CD4-positive, alpha-beta T cell treated with Interleukin-4 for 4 hours (primary cell): ENCODE data around the gene TBRG1.

Experiments
- DNase-seq: peaks from one replicate; pipeline ENCODE4 v3.0.0-alpha.2; 2020

Gene TBRG1

DNA sequence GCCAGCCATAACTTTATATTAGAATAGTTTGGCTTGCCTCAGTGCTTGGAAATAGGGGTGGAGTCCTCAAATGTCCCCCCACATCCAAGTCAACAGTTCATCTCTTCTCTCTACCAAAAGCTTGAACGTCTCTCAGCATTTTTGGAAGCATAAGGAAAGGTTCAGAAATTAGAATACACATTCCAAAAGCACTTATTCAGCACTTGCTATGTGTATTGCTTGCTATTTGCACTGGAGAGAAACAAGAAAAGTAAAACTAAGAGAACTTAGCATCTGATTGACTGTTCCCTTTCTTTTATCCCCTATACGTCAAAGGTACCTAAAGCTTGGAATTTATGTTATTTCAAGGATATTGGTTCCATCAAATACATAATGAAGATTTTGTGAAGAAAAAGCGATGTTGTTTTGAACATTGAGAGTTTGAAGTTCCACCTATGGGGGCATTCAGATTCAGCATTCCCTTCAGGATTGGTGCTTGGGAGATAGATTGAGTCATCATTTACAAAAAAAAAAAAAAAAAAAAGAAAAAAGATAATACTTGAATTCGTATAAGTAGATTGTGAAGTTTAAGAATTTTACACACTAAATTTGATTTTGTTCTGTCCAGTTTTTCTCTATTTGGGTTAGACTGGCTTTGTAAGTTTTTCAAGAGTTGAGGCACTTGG is 1.3 kb downstream of the TBRG1 start:
- no peak for DNase-seq

DNA sequence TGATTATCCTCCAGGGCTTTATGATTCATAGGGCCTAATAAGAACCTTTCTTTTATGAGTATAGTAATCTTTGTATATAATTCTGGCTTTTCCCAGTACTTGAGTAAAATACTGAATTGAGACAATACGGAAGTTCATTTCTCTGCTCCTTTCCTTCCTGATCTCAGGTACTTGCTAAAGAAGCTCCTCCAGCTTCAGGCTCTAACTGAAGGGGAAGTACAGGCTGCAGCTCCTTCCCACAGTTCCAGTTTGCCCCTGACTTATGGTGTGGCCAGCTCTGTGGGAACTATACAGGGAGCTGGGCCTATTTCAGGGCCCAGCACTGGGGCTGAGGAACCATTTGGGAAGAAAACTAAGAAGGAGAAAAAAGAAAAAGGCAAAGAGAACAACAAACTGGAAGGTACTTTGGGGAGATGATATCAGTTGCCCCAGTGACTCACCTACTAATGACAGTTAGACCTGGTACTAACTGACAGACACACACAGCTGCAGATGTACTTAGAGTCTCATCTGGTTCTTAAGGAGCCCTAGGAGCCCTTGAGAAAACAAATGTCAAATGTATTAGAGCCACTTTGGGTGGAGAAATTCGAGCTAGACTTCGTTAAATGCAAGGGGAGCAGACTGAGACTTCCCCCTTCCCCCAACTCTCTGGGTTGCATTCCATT is 3.0 kb downstream of the TBRG1 start:
- DNase-seq = no peak

DNA sequence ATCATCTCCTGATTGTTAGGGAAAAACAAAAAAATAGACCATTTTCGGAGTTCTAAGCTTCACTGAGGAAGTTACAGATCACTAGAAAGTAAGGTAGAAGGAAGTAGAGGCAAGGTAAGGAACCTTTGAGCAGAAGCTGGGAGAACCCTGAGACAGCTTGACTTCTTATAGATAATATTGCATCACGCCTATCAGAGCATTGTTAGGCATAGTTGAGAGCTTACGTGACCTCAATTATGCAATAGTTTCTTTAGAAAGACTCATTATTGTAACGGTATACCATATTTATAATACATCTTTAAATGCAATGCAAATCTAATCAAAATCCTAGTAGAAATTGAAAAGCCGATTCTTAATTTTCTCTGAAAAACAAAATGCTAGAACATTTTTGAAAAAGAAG is 4.9 kb downstream of the TBRG1 start:
- DNase-seq = no peak

DNA sequence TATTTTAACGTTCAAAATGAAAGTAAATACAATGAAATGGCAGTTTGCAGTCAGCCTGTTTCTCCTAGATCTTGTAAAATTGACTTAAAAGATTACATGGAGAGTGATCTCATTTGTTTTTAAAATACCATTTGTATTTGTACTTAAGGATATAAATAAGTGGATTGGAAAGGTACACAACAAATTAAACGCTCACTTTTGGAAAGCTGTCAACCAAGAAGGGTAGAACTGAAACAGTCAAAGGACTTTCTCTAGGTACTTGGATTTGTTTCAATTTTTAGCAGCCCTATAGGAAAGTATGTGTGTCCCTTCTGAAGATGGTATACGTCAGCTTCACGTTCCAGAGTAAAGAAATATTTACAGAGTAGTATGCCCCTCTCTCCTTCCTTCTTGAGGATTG is 7.3 kb downstream of the TBRG1 start:
- no peak for DNase-seq

DNA sequence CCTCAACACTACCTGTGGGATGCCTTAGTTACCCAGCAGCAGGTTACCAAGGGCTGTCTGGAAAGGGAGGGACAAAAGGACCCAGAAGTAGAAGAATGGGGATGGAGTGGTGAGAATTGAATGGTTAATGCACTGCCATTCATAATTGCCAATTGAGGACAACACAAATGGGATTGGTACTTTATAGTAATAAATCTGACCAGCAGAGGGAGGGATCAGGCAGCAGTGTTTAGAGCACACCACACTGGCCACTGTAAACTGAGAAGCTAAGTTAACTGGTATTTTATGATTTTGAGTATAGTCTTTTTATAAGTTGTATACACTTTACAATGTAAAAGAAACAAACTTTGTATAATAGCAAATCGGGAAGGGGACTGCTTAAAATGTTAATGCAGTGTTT is 10.7 kb downstream of the TBRG1 start:
- DNase-seq = no peak

DNA sequence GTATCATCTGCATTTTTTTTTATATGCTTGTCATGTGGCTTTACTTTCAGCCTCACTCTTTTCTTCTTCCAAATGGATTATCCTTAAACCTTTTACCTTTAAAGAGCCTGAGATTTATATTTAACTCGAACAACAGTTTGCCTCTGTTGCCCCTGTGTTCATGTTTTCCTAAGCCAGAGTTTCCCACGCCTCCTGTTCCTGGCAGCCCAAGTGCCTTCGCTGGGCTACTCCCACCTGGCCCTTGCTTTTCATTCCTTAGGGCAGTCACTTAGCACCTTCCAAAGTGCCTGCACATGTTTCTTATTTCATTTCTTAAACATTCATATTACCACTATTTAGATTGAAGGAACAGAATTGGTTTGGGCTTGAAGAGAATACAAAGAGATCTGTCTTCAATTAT is 13.3 kb downstream of the TBRG1 start:
- no peak for DNase-seq

DNA sequence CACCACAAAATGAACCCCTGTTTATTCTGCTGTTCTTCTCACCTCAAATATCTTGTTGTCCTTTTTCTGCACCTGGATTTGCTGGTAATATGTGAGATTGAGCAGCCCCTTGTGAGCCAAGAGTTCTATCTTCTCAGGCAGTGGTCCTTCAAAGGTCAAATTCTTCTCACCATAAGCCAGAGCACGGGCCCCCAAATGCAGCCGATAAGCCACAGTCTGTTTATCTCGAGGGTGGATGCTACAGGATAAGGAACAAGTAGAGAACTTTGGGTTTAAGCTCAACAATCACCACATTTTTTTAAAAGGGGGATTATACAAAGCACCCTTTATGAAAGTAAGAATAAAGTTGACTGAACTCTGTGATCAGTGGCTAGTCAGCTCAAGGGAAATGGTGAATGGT is 15.8 kb downstream of the TBRG1 start:
- DNase-seq = no peak

DNA sequence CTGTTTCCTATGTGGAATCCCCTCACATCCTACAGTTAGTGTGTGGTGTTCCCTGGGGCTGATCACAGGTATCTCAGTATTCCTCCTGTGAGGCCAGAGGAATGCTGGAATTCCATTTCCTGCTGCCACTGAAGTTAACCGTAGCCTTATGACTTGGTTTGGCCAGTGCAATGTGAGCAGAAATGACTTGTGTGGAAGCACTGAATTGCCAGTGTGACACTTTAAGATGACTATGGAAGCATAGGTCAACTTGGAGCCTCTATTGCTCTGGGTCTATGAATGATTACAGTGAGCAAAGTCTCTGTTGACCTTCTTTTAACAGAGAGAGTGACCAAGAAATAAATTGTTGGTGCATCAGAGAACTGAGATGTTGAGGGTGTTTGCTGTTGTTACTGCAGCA is 16.5 kb downstream of the TBRG1 start:
- DNase-seq = no peak

DNA sequence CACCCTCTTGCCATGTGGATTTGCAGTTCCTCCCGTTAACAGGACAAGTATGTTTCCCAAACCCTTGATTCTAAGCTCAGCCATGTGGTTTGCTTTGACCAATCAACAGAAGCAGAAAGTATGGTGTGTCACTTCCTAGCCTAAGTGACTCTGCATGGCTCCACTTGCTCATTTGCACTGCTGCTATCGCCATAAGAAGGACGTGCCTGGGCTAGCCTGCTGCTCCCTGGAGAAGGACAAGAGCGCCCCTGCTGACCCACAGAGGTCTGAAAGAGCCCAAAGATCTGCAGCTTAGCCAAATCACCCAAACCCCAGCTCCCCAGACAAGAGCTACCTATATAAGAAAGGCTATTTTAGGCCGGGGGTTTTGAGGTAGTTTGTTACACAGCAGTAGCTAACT is 18.0 kb downstream of the TBRG1 start:
- DNase-seq = no peak

DNA sequence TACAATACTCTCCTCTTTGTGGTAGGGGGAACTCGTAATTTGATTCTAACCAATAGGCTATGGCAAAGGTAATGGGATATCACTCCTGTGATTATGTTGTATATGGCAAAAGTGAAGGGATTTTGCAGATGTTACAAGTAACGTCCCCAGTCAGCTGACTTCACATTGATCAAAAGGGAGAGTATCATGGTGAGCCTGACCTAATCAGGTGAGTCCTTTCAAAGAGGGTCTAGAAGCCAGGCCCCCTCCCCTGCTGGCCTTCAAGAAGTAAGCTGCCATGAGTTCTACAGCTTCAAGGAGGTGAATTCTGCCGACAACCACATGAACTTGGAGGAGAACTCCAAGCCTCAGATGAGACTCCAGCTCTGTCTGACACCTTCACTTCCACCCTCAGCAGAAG is 20.0 kb downstream of the TBRG1 start:
- DNase-seq = no peak

DNA sequence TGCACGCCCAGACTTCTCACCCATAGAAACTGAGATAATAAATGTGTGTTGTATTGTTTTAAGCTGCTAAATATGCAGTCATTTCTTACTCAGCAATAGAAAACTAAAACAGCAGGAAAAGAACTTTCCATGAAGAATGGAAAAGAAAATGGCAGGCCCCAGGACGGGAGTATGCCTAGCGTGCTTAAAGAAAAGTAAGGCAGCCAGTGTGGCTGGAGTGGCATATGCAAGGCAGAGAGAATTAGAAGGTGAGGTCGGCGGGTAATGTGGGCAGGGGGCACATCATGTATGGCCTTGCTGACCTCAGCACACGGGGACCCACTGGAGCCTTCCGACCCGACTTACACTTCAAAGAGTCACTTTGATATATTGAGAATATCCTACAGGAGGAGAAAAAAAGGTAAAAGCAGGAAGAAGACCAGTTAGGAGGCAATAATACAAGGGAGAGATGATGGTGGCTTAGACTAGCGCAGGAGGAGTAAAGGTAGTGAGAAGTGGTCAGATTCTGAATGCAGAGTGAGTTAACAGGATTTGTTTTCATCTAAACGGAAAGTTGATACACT is 20.5 kb downstream of the TBRG1 start:
- no peak for DNase-seq

DNA sequence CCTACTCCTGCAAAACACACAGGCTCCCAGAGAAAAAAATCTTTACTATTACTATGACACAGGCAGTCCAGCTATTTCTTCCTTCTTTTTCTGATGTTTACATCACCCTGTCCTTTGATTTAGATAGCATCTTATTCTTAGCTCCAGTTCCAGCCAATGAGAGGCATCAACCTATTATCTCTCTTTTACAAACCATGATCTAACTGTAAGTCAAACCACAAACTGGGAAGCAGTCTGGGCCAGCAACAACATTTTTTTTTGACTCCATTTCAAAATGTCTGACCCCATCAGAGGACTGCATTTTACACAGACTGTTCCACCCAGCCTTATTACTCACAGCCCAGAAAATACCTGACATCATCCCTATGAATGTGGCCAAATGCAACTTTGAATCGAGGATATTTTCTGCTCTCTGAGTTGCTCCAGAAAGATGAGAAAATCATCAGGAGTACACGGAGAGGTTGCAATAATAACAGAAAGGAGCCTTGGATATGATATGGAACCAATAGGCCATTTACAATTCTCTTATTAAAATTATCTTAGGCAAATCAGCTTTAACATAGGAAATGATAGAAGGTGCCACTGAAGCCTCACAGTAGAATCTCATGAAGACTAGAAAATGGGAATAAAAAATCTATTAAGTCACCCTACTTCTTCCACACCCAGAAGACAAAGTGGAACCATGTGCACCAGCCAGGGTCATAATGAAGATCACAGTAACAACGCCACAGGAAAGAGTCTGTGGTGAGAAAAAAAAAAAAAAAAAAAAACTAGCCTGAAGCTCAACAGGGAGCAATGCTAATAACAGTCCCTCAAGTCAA is 21.2 kb downstream of the TBRG1 start:
- DNase-seq = no peak

DNA sequence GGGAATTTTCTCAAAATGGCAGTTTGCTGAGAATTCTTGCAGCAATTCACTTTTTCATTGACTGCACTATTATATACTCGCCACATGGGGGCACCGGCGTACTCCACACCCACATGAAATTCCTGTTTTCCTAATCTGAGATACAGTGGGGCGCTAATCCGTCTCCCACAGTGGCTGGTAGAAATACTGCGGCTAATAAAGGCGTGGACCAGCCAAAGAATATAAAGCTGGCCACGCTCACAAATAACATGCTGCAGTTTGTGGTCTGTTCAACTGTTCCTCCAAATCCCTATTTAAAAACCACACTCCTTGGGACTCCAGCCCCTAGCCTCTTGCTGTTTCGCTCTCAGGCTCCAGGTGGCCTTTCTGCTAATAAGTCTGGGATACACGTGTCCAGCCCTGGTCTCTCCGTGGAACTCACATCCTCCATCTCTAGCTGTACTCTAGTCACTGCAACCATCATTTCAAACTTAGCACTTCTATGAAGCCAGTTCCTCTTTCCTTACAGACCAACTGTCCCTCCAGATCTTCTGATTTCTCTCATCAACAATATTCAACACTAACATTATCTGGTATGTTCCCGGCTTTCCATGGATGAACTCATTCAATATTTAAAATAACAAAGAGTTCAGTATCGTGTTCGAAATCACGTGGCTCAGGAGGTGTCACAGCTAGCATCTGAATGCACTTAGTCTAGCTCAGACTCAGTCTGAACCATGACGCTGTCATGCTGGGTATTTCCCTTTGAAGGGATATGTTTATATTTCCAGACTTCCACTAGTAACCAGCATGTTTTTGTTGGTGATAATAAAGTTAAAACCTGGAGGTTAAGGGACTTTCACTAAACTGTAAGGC is 22.0 kb downstream of the TBRG1 start:
- DNase-seq = peak; percentile 46

DNA sequence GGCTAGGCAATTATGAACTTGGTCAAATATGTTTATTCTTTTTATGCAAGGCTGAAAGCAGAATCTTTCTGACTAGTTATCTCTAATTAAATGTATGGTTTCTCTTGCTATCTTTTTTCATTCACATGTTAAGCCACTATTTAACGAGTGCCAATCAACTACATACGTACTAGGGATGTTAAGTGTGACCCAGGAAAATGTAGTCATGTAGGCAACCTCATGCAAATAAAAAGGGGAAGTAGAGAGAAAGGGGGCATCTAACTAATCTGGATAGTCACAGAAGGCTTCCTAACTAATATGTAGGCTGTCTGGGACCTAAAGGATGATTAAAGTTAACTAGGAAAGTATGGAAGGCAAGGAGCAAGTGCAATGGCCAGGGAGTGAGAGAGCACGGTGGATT is 23.5 kb downstream of the TBRG1 start:
- DNase-seq = no peak

DNA sequence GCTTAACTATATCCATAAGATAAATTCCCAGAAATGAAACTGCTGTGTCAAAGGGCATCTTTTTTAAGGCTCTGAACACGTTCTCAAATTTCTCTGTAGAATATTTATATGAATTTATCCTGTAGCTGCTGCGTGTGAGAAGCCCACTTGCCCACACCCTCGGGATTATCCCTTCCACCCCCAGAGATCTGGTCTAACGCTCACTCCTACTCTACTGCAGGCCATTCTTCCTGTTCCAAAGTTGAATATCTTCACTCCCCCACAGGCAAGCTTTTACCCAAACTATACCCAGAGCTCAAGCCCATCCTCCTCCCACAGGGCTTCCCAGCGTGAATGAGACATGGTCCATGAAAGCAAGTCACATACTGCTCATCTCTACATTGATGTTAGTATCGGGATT is 25.9 kb downstream of the TBRG1 start:
- DNase-seq = no peak

DNA sequence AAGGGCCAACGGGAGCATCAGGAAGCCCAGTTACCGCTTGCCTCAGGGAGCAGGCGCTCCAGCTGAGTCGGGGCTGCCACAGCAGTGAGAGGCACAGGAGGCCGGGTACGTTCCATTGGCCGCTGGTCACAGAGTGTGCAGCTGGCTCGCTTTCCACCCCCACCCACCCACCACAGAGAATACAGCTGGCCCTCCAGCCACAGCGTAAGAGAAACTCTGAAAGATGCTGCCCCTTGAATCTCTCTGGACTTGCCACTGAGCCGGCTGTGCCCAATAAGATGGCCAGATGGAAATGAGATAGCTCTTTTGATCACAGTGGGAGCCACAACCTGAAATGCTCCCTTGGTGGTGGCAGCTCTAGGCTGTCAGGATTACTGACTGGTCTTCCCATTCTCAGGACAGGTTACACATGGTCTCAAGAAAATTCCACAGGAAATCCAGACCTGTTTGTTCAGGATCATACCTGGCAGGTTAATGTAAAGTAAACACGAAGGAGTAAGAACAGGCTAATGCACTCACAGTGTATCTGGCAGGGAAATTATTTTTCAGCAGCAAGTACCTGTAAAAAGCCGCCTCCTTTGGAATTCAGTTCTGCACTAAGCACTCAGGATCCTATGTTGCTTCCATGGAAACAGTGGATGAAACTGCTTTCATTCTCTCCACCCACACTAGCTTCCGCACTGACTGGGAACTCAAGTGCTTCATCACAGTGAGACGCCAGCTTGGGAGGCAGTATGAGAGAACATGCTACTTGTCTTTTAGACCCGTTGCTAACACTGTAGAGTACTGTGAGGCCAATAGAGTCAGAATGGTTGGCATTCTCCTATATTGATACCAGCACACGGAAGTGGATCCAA is 34.3 kb downstream of the TBRG1 start:
- DNase-seq = no peak

DNA sequence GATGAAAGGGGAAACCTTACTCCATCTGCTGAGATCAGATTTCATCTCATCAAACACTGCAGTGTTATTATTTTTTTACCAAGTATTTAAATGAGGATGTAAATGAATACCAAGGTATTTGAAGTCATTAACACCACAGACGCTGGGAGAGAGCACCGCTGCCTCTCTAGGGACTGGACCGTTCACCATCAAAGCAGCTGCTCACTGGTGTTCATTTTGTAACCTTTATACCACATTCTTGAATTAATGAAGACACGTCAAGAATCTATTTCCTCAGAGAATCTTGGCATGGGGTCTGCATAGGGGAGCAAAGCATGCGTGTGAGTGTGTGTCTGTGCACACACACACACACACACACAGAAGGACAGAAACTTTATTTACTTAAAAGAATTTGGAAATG is 35.2 kb downstream of the TBRG1 start:
- no peak for DNase-seq

DNA sequence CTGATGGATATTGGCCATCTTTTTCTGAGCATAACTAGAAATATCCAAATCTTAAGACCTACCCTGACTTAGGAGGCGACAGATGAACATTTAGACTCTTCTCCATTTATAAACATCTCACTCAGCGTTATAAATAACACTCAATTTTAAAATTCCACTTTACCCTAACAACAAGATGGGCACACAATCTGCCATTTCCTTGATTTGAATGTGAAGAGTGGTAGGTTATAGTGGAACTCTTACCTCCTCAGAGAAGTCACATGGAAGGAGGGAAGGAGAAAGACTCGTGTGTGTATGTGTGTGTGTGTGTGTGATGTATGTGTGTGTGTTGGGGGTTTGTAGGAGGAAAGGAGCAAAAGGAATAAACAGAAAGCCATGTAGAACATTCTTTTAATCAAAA is 35.8 kb downstream of the TBRG1 start:
- DNase-seq = no peak

DNA sequence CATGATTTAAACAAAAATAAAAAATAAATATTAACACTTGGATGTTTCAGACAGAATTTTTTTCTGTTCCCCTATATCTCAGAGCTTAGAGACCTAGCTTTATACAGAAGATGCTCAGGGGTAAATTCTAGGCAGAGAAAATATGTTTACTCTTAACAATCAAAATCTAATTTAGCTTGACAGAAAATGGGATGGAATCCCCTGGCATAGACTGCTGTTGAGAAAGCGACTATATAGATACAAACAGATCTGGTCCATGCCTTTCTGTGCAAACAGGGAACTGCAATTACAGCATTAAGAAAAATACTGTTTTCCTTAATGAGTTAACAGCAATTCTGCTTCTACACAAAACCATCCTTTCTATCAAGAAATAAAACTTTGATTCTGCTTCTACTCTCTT is 36.3 kb downstream of the TBRG1 start:
- DNase-seq = no peak

DNA sequence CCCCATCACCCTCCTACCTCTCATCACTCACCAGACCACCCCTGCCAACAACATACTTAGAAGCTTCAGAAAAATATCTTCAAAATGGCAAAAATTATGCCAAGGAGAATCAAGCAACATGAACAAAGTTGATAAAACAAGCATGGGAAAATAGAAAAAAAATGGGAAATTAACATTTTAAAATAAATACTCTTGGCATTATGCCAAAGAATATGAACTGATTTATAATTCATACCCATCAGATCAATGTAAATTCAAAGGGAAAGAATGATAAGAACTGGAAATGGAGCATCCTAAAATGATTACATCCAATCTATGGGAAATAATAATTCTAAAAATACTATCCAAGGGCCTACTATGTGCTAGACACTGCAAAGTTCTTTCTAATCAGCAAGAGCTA is 38.9 kb downstream of the TBRG1 start:
- no peak for DNase-seq

DNA sequence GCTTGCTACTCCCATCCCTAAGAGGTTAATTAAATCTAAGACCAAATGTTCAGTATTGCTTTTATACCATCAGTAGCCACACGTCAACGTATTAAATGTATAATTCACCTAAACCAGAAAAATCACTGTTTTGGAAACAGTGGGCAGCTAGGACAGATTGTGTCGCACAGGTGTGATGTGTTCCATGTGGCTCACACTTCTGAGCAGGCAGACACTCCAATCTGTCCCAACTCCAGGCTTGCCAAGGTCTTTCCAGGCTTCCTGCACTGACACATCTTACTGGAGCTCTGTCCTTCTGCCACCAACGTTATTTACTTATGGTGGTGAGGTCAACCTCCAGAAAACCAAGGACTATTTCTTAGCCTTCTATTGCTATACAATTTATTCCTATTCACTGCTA is 39.4 kb downstream of the TBRG1 start:
- no peak for DNase-seq

DNA sequence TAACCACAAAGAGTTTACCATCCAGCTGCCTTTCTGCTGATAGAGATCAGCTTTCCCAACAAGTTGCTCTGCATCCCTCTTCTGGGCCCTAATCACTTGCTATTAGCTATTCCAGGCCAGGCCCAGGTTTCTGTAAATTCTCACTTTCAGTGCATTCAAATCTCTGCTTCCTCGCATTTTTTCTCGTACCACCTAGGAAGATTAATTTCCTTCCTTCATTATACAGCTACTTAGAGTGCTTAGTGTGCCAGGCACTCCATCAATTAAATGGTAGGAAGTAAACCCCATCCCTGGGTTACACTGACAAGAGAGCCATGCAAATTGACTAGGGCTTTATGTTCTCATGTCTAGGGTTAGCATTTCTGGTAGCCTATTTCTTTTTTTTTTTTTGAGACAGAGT is 41.2 kb downstream of the TBRG1 start:
- no peak for DNase-seq
